Karpas-422 (cell line): ENCODE data around the gene TBC1D16. TPM values are rescaled to one million over a fixed set of nuclear protein-coding genes. Genes with fewer than 3 reads are reported as not detected.

Experiments
- DNase-seq: peaks from one replicate; pipeline ENCODE4 v3.0.0-alpha.2; 2015
- H2AFZ ChIP-seq: fragments of 200-600 bp; sonication (generic); 2 replicates; pipeline ENCODE4 v1.6.1; 2014; ENCODE audit warnings: antibody characterized with exemption, low read length, mixed read lengths
- H3K27ac ChIP-seq: fragments of 200-600 bp; sonication (generic); 2 replicates; pipeline ENCODE4 v1.5.1; 2014; ENCODE audit warnings: mild to moderate bottlenecking, low read length, moderate library complexity
- H3K27me3 ChIP-seq: fragments of 200-600 bp; sonication (generic); 2 replicates; pipeline ENCODE4 v1.6.1; 2014; ENCODE audit warnings: low read length, mixed read lengths
- H3K36me3 ChIP-seq: fragments of 200-600 bp; sonication (generic); 2 replicates; pipeline ENCODE4 v1.6.1; 2014; ENCODE audit warnings: low read length, mixed read lengths; ENCODE audit not compliant: insufficient read depth
- H3K4me1 ChIP-seq: fragments of 200-600 bp; sonication (generic); 2 replicates; pipeline ENCODE4 v1.6.1; 2014; ENCODE audit warnings: mild to moderate bottlenecking, low read length, mixed read lengths
- H3K4me2 ChIP-seq: fragments of 200-600 bp; sonication (generic); 2 replicates; pipeline ENCODE4 v1.6.1; 2014; ENCODE audit warnings: low read length, low read depth, mild to moderate bottlenecking; ENCODE audit not compliant: poor library complexity, severe bottlenecking
- H3K4me3 ChIP-seq: fragments of 200-600 bp; sonication (generic); 2 replicates; pipeline ENCODE4 v1.5.1; 2014; ENCODE audit warnings: mild to moderate bottlenecking, antibody characterized with exemption, low read length, mixed read lengths
- H3K79me2 ChIP-seq: fragments of 200-600 bp; sonication (generic); 2 replicates; pipeline ENCODE4 v1.6.1; 2014; ENCODE audit warnings: mild to moderate bottlenecking, low read length, mixed read lengths
- H3K9ac ChIP-seq: fragments of 200-600 bp; sonication (generic); 2 replicates; pipeline ENCODE4 v1.6.0; 2014; ENCODE audit warnings: low read length
- H3K9me2 ChIP-seq: fragments of 200-600 bp; sonication (generic), shearing (Covaris generic); replicated peaks from 2 replicates; pipeline ENCODE4 v1.6.0; 2014; ENCODE audit warnings: mild to moderate bottlenecking, low read length, moderate library complexity; ENCODE audit not compliant: insufficient read depth
- H3K9me3 ChIP-seq: fragments of 300-700, 200-600 bp; sonication (generic); 2 replicates; pipeline ENCODE4 v1.6.1; 2014; ENCODE audit warnings: low read length, mixed read lengths
- H4K20me1 ChIP-seq: fragments of 200-600 bp; sonication (generic); 2 replicates; pipeline ENCODE4 v1.6.1; 2014; ENCODE audit warnings: mild to moderate bottlenecking, antibody characterized with exemption, low read length, low read depth; ENCODE audit not compliant: insufficient read depth
- total RNA-seq: library from RNA; depleted of rRNA; stranded (reverse); fragments of >200 nt; shearing (Covaris generic); gene quantifications from 2 replicates; pipeline ENCODE4 v1.2.3, GENCODE V29; 2014; ENCODE audit warnings: low replicate concordance

The TBC1D16 gene
- total RNA-seq, 1 experiment from 2014 or later = 0.22 TPM

GRCh38 chr17:79928502-79929256 is 107.0 kb downstream of the TBC1D16 start:
- H3K9ac ChIP-seq = no peak overlapping the region
- no peaks in the 10 kb centered on the region for H4K20me1 ChIP-seq
- peaks cover 10% of the 10 kb centered on the region for H3K4me1 ChIP-seq
- no peaks in the 10 kb centered on the region for H3K27me3 ChIP-seq
- no peak overlapping the region for H2AFZ ChIP-seq
- H3K4me3 ChIP-seq = no peak overlapping the region
- no peaks in the 10 kb centered on the region for H3K9me2 ChIP-seq
- no peaks in the 10 kb centered on the region for H3K36me3 ChIP-seq
- H3K27ac ChIP-seq = no peak overlapping the region
- H3K79me2 ChIP-seq = no peaks in the 10 kb centered on the region
- H3K4me2 ChIP-seq = no peak overlapping the region
- DNase-seq = no peak
- H3K9me3 ChIP-seq = no peaks in the 10 kb centered on the region

GRCh38 chr17:79927688-79928501 is 107.8 kb downstream of the TBC1D16 start:
- Histone ChIP-seq H3K9ac (no peak overlapping the region), H3K9me2 (no peaks in the 10 kb centered on the region), H3K9me3 (no peaks in the 10 kb centered on the region), H4K20me1 (no peaks in the 10 kb centered on the region), H3K4me1 (peaks cover 2% of the 10 kb centered on the region), H3K36me3 (no peaks in the 10 kb centered on the region), H3K27me3 (no peaks in the 10 kb centered on the region), H3K79me2 (no peaks in the 10 kb centered on the region), H3K27ac (no peak overlapping the region), H3K4me3 (no peak overlapping the region), H3K4me2 (no peak overlapping the region), H2AFZ (no peak overlapping the region)
- no peak for DNase-seq

GRCh38 chr17:79927136-79927661 is 108.5 kb downstream of the TBC1D16 start:
- Histone ChIP-seq H2AFZ (no peak overlapping the region), H3K36me3 (no peaks in the 10 kb centered on the region), H3K9me3 (no peaks in the 10 kb centered on the region), H3K4me3 (no peak overlapping the region), H4K20me1 (no peaks in the 10 kb centered on the region), H3K4me2 (no peak overlapping the region), H3K9me2 (no peaks in the 10 kb centered on the region), H3K9ac (no peak overlapping the region), H3K27me3 (no peaks in the 10 kb centered on the region), H3K79me2 (no peaks in the 10 kb centered on the region), H3K27ac (no peak overlapping the region), H3K4me1 (no peaks in the 10 kb centered on the region)
- no peak for DNase-seq

GRCh38 chr17:79926605-79927135 is 109.0 kb downstream of the TBC1D16 start:
- Histone ChIP-seq H3K36me3 (no peaks in the 10 kb centered on the region), H3K4me2 (no peak overlapping the region)
- no peak for DNase-seq

GRCh38 chr17:79926142-79926604 is 109.5 kb downstream of the TBC1D16 start:
- H3K79me2 ChIP-seq = no peaks in the 10 kb centered on the region
- no peak overlapping the region for H3K27ac ChIP-seq
- H3K9me3 ChIP-seq = no peaks in the 10 kb centered on the region
- no peaks in the 10 kb centered on the region for H3K9me2 ChIP-seq
- no peaks in the 10 kb centered on the region for H3K36me3 ChIP-seq
- no peaks in the 10 kb centered on the region for H3K4me1 ChIP-seq
- no peak overlapping the region for H3K4me2 ChIP-seq
- no peak overlapping the region for H3K4me3 ChIP-seq
- H3K9ac ChIP-seq = no peak overlapping the region
- no peak overlapping the region for H2AFZ ChIP-seq
- no peak for DNase-seq
- H3K27me3 ChIP-seq = no peaks in the 10 kb centered on the region
- no peaks in the 10 kb centered on the region for H4K20me1 ChIP-seq

More at GRCh38 chr17:79926605-79927135, 109.0 kb downstream of the TBC1D16 start:
- Histone ChIP-seq H3K4me3 (no peak overlapping the region), H3K9ac (no peak overlapping the region), H4K20me1 (no peaks in the 10 kb centered on the region), H3K27me3 (no peaks in the 10 kb centered on the region), H3K79me2 (no peaks in the 10 kb centered on the region), H3K27ac (no peak overlapping the region), H2AFZ (no peak overlapping the region), H3K4me1 (no peaks in the 10 kb centered on the region), H3K9me3 (no peaks in the 10 kb centered on the region), H3K9me2 (no peaks in the 10 kb centered on the region)

GRCh38 chr17:79925242-79925957 is 110.3 kb downstream of the TBC1D16 start:
- H3K9me2 ChIP-seq = no peaks in the 10 kb centered on the region
- no peak overlapping the region for H3K27ac ChIP-seq
- no peaks in the 10 kb centered on the region for H3K9me3 ChIP-seq
- H3K4me3 ChIP-seq = no peak overlapping the region
- no peaks in the 10 kb centered on the region for H3K79me2 ChIP-seq
- H4K20me1 ChIP-seq = no peaks in the 10 kb centered on the region
- H3K4me2 ChIP-seq = no peak overlapping the region
- H3K9ac ChIP-seq = no peak overlapping the region
- H3K27me3 ChIP-seq = no peaks in the 10 kb centered on the region
- DNase-seq = no peak
- H3K36me3 ChIP-seq = no peaks in the 10 kb centered on the region
- no peaks in the 10 kb centered on the region for H3K4me1 ChIP-seq
- no peak overlapping the region for H2AFZ ChIP-seq

GRCh38 chr17:79924639-79924976 is 111.1 kb downstream of the TBC1D16 start:
- Histone ChIP-seq H3K27ac (no peak overlapping the region), H3K36me3 (no peaks in the 10 kb centered on the region), H3K4me2 (no peak overlapping the region), H4K20me1 (no peaks in the 10 kb centered on the region), H3K9me3 (no peaks in the 10 kb centered on the region), H3K9me2 (no peaks in the 10 kb centered on the region), H3K79me2 (no peaks in the 10 kb centered on the region), H3K27me3 (no peaks in the 10 kb centered on the region), H3K9ac (no peak overlapping the region), H3K4me3 (no peak overlapping the region), H2AFZ (no peak overlapping the region), H3K4me1 (no peaks in the 10 kb centered on the region)
- DNase-seq = no peak
